SKM-1 treated with dmso at 0.1 percent for 144 hours (cell line): ENCODE results near the gene NPBWR2.
A peak's percentile ranks its signal among the peaks of the same experiment; 100 is the strongest.

Source experiments
- DNase-seq: peaks from one replicate; lab custom pipeline; 2025; ENCODE audit not compliant: unreplicated experiment; lab: John Stamatoyannopoulos, UW

NPBWR2 gene

GRCh38 chr20:64058536-64058935, 48.8 kb downstream of the NPBWR2 start:
- no peak for DNase-seq

GRCh38 chr20:64057628-64058498, 49.5 kb downstream of the NPBWR2 start:
- DNase-seq: peak; percentile 47

GRCh38 chr20:64056889-64057627, 50.3 kb downstream of the NPBWR2 start:
- no peak for DNase-seq

DNA sequence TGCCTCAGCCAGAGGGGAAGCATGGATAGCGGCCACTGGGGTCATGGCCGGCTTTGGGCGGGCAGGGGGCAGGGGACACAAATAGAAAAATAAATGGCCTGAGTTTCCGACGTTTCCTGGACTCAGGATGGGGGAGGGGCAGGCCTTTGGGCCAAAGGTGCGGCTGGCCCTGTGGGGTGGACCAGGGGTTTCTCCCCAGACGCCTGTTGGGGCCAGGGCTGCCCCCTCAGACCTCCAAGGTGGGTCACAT, 50.8 kb downstream of the NPBWR2 start:
- no peak for DNase-seq

- no peak for DNase-seq
These were observed 51.3 kb downstream of the NPBWR2 start for GRCh38 chr20:64055893-64056638.

DNA sequence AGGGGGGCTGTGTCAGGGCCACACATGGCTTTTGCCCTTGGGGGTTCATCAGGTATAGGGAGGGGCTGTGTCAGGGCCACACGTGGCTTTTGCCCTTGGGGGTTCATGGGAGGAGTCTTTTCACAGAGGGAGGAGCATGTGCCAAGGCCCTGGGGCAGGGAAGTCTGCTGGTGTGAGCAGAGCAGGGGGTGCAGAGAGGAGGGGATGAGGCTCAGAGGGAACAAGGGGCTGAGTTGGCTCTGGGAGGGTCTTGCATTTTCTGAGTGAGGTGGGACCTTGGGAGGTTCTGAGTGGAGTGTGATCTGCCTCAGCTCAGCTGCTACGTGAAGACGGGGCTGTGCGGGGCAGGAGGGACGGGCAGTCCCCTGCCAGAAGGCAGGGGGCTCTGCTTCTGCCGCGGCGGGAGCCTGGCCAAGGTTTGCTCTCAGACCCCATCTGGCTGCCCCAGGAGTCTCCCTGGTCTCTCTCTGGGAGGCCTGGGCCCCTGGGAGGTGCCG, 51.9 kb downstream of the NPBWR2 start:
- no peak for DNase-seq

DNA sequence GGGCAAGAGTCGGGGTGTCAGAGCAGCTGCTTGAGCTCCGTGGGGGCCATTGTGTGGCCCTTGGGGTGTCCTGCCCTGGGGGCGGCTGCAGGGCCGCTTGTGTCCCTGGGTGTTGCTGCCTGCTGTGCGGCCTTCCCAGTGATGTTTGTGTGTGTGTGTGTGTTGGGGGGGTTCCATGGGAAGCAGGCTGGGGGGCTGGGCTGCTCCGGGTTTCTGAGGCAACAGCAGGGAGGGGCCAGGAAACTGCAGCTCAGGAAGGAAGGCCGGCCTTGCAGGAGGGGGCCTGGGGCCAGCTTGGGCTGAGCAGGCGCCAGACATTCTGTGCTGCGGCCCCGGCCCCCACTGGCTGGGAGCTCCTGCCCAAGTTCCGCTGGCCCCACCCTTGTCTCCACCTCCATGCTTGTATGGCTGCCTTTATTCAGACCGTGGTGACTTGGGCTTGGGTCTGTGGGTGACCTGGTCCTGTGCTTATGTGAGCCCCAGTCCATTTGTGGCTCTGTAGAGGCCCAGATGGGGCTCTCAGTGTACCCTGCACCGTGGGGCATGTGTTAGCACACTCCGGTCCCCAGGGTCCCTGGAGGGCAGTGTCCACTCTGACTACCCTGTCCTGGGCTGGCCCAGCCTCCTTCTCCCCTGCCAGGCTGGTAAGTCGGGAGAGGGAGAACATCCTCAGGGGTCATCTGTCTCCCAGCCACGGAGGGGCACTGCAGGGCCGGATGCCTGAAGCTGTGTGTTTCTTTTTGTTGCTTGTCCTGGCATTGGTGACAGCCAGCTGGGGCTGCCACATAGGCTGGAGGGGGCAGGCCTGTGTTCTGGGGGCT, 53.3 kb downstream of the NPBWR2 start:
- DNase-seq: no peak
